Measurements from ENCODE around the gene CAMK1. TPM values are rescaled to one million over a fixed set of nuclear protein-coding genes. Genes with fewer than 3 reads are reported as not detected.

Gene CAMK1
- total RNA-seq, 1 experiment from 2014 or later, result 9.7 TPM

DNA sequence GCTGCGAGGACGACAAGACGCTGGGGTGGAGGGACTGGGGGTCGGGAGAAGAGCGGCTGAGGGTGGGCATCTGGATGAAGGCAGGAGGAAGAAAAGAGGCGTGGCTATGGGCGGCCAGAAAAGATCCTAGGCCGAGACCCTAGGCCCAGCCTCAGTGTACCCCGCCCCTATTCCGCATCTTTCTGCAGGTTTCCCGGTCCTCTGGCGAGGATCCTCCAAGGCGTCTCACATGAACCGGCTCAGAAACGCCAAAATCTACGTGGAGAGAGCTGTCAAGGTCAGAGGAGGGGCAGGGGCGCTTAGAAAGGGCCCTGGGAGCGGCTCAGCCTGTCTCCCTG, 40.7 kb upstream of the CAMK1 start:
- CTCF ChIA-PET, result interaction anchor here (1.0 kb wide), 1 partner anchor 106 kb away, joined by 3 read pairs; the partner anchor contains the start of gene IL17RC
- intact Hi-C loops (cut with micrococcal nuclease; ENCODE audit: unreplicated experiment), result no loop called here
- Mint-ChIP-seq H3K27me3 (ENCODE audit: insufficient read depth, unreplicated experiment) (no peaks in the 10 kb centered on the region), H3K27ac (ENCODE audit: unreplicated experiment) (no peak overlapping the region), H3K4me3 (ENCODE audit: unreplicated experiment) (peak overlapping the region; percentile 47), H3K9me3 (ENCODE audit: unreplicated experiment) (no peaks in the 10 kb centered on the region), H3K36me3 (ENCODE audit: insufficient read depth, unreplicated experiment) (peaks cover 45% of the 10 kb centered on the region), H3K4me1 (ENCODE audit: low read depth, unreplicated experiment) (peaks cover 6% of the 10 kb centered on the region)
- POLR2A ChIA-PET, result interaction anchor here (1.9 kb wide), 1 partner anchor 18 kb away, joined by 8 read pairs; the partner anchor contains the start of gene ARPC4
- H3K27me3 ChIP-seq (replicated peaks; ENCODE audit: control insufficient read depth, insufficient read depth, low read length), result no peaks in the 10 kb centered on the region
- H3K36me3 ChIP-seq (ENCODE audit: control insufficient read depth, insufficient read depth, low read length), result no peaks in the 10 kb centered on the region; the same call in 1 of the 2 replicates
- no peak for DNase-seq
- no peaks in the 10 kb centered on the region for H3K9me3 ChIP-seq
- peak overlapping the region; percentile 61 for H3K4me3 ChIP-seq (ENCODE audit: low read depth, low read length)
- peaks cover 12% of the 10 kb centered on the region for H3K4me1 ChIP-seq
- BruUV-seq (replicated peaks), result no TSS peak
- TF ChIP-seq, protein P1, sequence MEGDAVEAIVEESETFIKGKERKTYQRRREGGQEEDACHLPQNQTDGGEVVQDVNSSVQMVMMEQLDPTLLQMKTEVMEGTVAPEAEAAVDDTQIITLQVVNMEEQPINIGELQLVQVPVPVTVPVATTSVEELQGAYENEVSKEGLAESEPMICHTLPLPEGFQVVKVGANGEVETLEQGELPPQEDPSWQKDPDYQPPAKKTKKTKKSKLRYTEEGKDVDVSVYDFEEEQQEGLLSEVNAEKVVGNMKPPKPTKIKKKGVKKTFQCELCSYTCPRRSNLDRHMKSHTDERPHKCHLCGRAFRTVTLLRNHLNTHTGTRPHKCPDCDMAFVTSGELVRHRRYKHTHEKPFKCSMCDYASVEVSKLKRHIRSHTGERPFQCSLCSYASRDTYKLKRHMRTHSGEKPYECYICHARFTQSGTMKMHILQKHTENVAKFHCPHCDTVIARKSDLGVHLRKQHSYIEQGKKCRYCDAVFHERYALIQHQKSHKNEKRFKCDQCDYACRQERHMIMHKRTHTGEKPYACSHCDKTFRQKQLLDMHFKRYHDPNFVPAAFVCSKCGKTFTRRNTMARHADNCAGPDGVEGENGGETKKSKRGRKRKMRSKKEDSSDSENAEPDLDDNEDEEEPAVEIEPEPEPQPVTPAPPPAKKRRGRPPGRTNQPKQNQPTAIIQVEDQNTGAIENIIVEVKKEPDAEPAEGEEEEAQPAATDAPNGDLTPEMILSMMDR (IDR thresholded peaks at IDR 0.05; ENCODE audit: insufficient read depth in 1 of 2, low read depth in 1 of 2, low read length in 1 of 2, severe bottlenecking in 1 of 2, unreplicated experiment in 1 of 2), result no peak

DNA sequence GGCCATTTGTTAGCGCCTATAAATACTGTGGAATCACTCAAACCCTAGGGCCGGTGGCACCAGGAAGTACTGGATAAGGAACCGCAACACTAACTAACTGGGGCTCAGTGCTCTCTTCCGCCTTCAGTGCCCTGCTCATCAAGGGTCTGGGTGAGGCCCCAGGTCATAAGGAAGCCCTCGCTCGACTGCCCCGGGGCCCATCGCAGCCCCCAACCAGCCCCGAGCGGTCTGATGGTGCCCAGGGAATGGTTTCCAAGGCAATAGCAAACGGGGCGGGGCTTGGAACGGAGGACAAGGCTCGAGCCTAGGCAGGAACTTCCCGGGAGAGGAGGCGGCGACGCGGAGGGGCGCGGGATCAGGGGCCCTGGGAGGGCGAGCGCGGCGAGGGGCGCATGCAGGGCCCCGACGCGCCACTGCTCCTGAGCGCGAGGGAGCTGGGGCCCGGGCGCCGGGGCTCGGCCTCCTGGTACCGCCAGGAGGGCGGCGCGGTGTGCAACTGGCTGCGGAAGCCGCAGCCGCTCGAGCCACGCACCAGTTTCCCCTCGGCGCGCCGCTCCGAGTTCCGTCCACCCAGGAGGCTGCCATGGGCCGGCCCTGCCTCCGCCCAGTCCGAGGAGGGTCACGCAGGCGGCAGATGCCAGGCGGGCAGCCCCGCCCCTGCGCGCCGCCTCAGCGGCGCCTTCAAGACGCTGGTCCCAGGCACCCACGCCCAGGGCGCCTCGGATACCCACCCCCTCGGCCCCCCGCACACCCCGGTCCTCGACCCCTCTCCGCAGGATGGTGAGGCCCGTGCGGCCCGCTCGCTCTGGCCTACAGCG, 40.1 kb upstream of the CAMK1 start, which contains the start of gene TTLL3:
Gene TTLL3 (plus strand): TSS at position 648 of the 818 bp plus-strand sequence. CDS start 400 bp downstream, outside the sequence.
- Mint-ChIP-seq H3K9me3 (ENCODE audit: unreplicated experiment) (no peaks in the 10 kb centered on the region), H3K36me3 (ENCODE audit: insufficient read depth, unreplicated experiment) (peaks cover 49% of the 10 kb centered on the region), H3K4me3 (ENCODE audit: unreplicated experiment) (peak within 1 kb of the TSS; percentile 47), H3K27me3 (ENCODE audit: insufficient read depth, unreplicated experiment) (no peaks in the 10 kb centered on the region), H3K4me1 (ENCODE audit: low read depth, unreplicated experiment) (peaks cover 6% of the 10 kb centered on the region), H3K27ac (ENCODE audit: unreplicated experiment) (peak within 1 kb of the TSS; percentile 87)
- Histone ChIP-seq H3K4me1 (peaks cover 12% of the 10 kb centered on the region), H3K9me3 (no peaks in the 10 kb centered on the region), H3K36me3 (ENCODE audit: control insufficient read depth, insufficient read depth, low read length) (no peaks in the 10 kb centered on the region; the same call in 1 of the 2 replicates), H3K27me3 (replicated peaks; ENCODE audit: control insufficient read depth, insufficient read depth, low read length) (no peaks in the 10 kb centered on the region), H3K4me3 (ENCODE audit: low read depth, low read length) (peak within 1 kb of the TSS; percentile 61)
- TF ChIP-seq, protein P1 (IDR thresholded peaks at IDR 0.05; ENCODE audit: insufficient read depth in 1 of 2, low read depth in 1 of 2, low read length in 1 of 2, severe bottlenecking in 1 of 2, unreplicated experiment in 1 of 2), result no peak
- intact Hi-C loops (cut with micrococcal nuclease; ENCODE audit: unreplicated experiment), result loop anchor here (2.0 kb wide), 1 partner anchor 35 kb away; the partner anchor contains the start of gene RPUSD3
- ChIA-PET POLR2A (interaction anchor here (0.5 to 1.9 kb wide), 2 partner anchors 17 to 79 kb away, joined by 5 to 8 read pairs; partner anchors contain the start of genes ARPC4 and BRPF1), CTCF (interaction anchor here (0.7 to 1.8 kb wide), 3 partner anchors 27 to 137 kb away, joined by 3 to 7 read pairs (median 3); partner anchors contain the start of gene IL17RC)
- no TSS peak for BruUV-seq (replicated peaks)
- peak; percentile 65 to 71 for DNase-seq

DNA sequence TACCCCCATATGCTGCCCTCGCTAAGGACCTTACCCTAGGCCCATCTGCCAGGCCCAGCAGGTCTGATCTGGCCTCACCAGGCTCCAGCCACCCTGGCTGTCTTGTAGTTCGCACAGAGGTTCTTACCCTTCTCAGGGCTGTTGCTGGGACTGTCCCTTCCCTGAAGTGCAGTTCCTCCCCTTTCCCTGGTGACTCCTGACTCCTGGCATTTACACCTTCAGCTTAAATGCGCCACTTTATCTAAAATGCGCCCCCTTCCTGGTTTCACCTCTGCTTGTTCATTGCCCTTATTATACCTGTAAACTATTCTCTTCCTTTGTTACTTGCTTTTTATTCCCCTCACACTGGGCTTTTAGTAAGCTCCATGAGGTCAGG, 39.5 kb upstream of the CAMK1 start:
- Histone ChIP-seq H3K4me3 (ENCODE audit: low read depth, low read length) (peak overlapping the region; percentile 61), H3K36me3 (ENCODE audit: control insufficient read depth, insufficient read depth, low read length) (no peaks in the 10 kb centered on the region; the same call in 1 of the 2 replicates), H3K27me3 (replicated peaks; ENCODE audit: control insufficient read depth, insufficient read depth, low read length) (no peaks in the 10 kb centered on the region), H3K9me3 (no peaks in the 10 kb centered on the region), H3K4me1 (peaks cover 12% of the 10 kb centered on the region)
- Mint-ChIP-seq H3K27me3 (ENCODE audit: insufficient read depth, unreplicated experiment) (no peaks in the 10 kb centered on the region), H3K27ac (ENCODE audit: unreplicated experiment) (peak overlapping the region; percentile 87), H3K9me3 (ENCODE audit: unreplicated experiment) (no peaks in the 10 kb centered on the region), H3K4me1 (ENCODE audit: low read depth, unreplicated experiment) (peaks cover 6% of the 10 kb centered on the region), H3K36me3 (ENCODE audit: insufficient read depth, unreplicated experiment) (peaks cover 55% of the 10 kb centered on the region), H3K4me3 (ENCODE audit: unreplicated experiment) (peak overlapping the region; percentile 47)
- DNase-seq, result no peak
- POLR2A ChIA-PET, result interaction anchor here (0.5 to 1.9 kb wide), 2 partner anchors 16 to 78 kb away, joined by 5 to 8 read pairs; partner anchors contain the start of genes ARPC4 and BRPF1
- TF ChIP-seq, protein P1 (IDR thresholded peaks at IDR 0.05; ENCODE audit: insufficient read depth in 1 of 2, low read depth in 1 of 2, low read length in 1 of 2, severe bottlenecking in 1 of 2, unreplicated experiment in 1 of 2), result no peak
- intact Hi-C loops (cut with micrococcal nuclease; ENCODE audit: unreplicated experiment), result loop anchor here (2.0 kb wide), 1 partner anchor 36 kb away; the partner anchor contains the start of gene RPUSD3
- CTCF ChIA-PET, result interaction anchor here (0.7 to 1.8 kb wide), 5 partner anchors 16 to 137 kb away, joined by 3 to 7 read pairs (median 3); partner anchors contain the start of genes ARPC4 and IL17RC
- no TSS peak for BruUV-seq (replicated peaks)

Data from Caco-2 (cell line).